Gastroesophageal sphincter (tissue), 3 donors: ENCODE measurements around the gene NCR3LG1.

Experiments
- CTCF ChIP-seq, 4 experiments: fragments of 200-600 bp in 2 of 4; fragments of 450-650 bp in 2 of 4; sonication (generic) in 1 of 4; IDR thresholded peaks; one replicate each; pipeline ENCODE4 v1.5.1; 2017 to 2019; ENCODE audit warnings: antibody characterized with exemption in 4 of 4, mild to moderate bottlenecking in 2 of 4, moderate library complexity in 2 of 4
- POLR2A ChIP-seq, 2 donors: fragments of 450-650 bp; IDR thresholded peaks; one replicate each; pipeline ENCODE4 v1.6.1; 2017; ENCODE audit warnings: antibody characterized with exemption in 2 of 2, mild to moderate bottlenecking in 2 of 2, moderate library complexity in 1 of 2

DNA sequence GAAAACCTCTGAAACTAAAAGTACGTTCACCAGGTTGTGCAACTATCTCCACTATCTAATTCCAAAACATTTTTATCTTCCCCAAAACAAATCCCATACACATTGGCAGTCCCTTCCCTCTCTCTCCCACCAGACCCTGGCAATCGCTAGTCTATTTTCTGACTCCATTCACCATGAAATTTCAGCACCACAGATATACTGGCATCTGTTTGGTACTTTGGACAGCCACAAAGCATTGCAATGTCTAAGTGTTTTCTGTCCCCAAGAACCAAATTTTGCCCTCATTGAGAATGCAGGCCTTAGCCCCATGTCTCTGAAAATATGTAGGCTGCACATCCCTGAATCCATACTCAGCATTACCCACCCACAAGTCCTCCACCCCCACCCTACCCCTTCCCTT, 64.9 kb downstream of the NCR3LG1 start:
- TF ChIP-seq POLR2A (IDR thresholded peaks at IDR 0.05), result no peak
- TF ChIP-seq CTCF (IDR thresholded peaks at IDR 0.05), result no peak
